Ascending aorta (tissue), 2 donors: ENCODE measurements around the gene ABCA8. TPM values are rescaled to one million over a fixed set of nuclear protein-coding genes. Genes with fewer than 3 reads are reported as not detected.

Experiments
- DNase-seq, 2 donors: peaks; one replicate each; pipeline ENCODE4 v3.0.0-alpha.2; 2019; ENCODE audit warnings: low spot score in 2 of 2
- H3K27ac ChIP-seq, 2 donors: fragments of 200-600 bp; sonication (generic); one replicate each; pipeline ENCODE4 v1.5.1; 2016 to 2017; ENCODE audit warnings: mild to moderate bottlenecking in 1 of 2
- H3K27me3 ChIP-seq: fragments of 200-600 bp; sonication (generic); one replicate; pipeline ENCODE4 v1.5.1; 2017
- H3K36me3 ChIP-seq, 2 donors: fragments of 200-600 bp; sonication (generic); one replicate each; pipeline ENCODE4 v1.5.1; 2016
- H3K4me1 ChIP-seq, 2 donors: fragments of 200-600 bp; sonication (generic); one replicate each; pipeline ENCODE4 v1.5.1; 2016 to 2017; ENCODE audit warnings: mild to moderate bottlenecking in 1 of 2
- H3K4me3 ChIP-seq, 2 donors: fragments of 200-600 bp; sonication (generic); one replicate each; pipeline ENCODE4 v1.5.1; 2016 to 2017; ENCODE audit warnings: mild to moderate bottlenecking in 1 of 2
- H3K9me3 ChIP-seq, 2 donors: fragments of 200-600 bp; sonication (generic); one replicate each; pipeline ENCODE4 v1.5.1; 2016
- intact Hi-C: fragments of 100-400 bp; cut with DNase I; formaldehyde crosslinking; loops from one replicate; pipeline ENCODE4 v1.15.1; 2023
- total RNA-seq: library from RNA; depleted of rRNA; stranded (reverse); fragments of >200 nt; gene quantifications from one replicate; pipeline ENCODE4 v1.1.0, GENCODE V29; 2016
- TF ChIP-seq, protein P1 (sequence below), 3 experiments: fragments of 200-600 bp in 2 of 3; fragments of 450-650 bp in 1 of 3; sonication (generic) in 2 of 3; IDR thresholded peaks; one replicate each; pipeline ENCODE4 v1.5.1; 2016 to 2019; ENCODE audit warnings: antibody characterized with exemption in 3 of 3, mild to moderate bottlenecking in 1 of 3, moderate library complexity in 1 of 3

The ABCA8 gene
- total RNA-seq, 1 donor from 2014 or later = 69.6 TPM

GRCh38 chr17:68870161-68870826, 84.9 kb downstream of the ABCA8 start:
- H3K9me3 ChIP-seq = no peaks in the 10 kb centered on the region
- intact Hi-C loops = no loop called here
- no peak overlapping the region for H3K4me3 ChIP-seq
- H3K27ac ChIP-seq = no peak overlapping the region
- no peaks in the 10 kb centered on the region for H3K4me1 ChIP-seq
- no peaks in the 10 kb centered on the region for H3K36me3 ChIP-seq
- no peak for DNase-seq
- no peaks in the 10 kb centered on the region for H3K27me3 ChIP-seq
- TF ChIP-seq, protein P1, sequence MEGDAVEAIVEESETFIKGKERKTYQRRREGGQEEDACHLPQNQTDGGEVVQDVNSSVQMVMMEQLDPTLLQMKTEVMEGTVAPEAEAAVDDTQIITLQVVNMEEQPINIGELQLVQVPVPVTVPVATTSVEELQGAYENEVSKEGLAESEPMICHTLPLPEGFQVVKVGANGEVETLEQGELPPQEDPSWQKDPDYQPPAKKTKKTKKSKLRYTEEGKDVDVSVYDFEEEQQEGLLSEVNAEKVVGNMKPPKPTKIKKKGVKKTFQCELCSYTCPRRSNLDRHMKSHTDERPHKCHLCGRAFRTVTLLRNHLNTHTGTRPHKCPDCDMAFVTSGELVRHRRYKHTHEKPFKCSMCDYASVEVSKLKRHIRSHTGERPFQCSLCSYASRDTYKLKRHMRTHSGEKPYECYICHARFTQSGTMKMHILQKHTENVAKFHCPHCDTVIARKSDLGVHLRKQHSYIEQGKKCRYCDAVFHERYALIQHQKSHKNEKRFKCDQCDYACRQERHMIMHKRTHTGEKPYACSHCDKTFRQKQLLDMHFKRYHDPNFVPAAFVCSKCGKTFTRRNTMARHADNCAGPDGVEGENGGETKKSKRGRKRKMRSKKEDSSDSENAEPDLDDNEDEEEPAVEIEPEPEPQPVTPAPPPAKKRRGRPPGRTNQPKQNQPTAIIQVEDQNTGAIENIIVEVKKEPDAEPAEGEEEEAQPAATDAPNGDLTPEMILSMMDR (IDR thresholded peaks at IDR 0.05) = no peak

- no peaks in the 10 kb centered on the region for H3K27me3 ChIP-seq
- intact Hi-C loops = no loop called here
- H3K27ac ChIP-seq = no peak overlapping the region
- no peak for DNase-seq
- TF ChIP-seq, protein P1 (IDR thresholded peaks at IDR 0.05) = no peak
- H3K36me3 ChIP-seq = no peaks in the 10 kb centered on the region
- no peaks in the 10 kb centered on the region for H3K9me3 ChIP-seq
- no peak overlapping the region for H3K4me3 ChIP-seq
- no peaks in the 10 kb centered on the region for H3K4me1 ChIP-seq
Measured at GRCh38 chr17:68868708-68869107, 86.5 kb downstream of the ABCA8 start.

- intact Hi-C loops = no loop called here
- Histone ChIP-seq H3K36me3 (no peaks in the 10 kb centered on the region), H3K27ac (no peak overlapping the region), H3K4me1 (no peaks in the 10 kb centered on the region), H3K27me3 (no peaks in the 10 kb centered on the region), H3K9me3 (no peaks in the 10 kb centered on the region), H3K4me3 (no peak overlapping the region)
- DNase-seq = no peak
- TF ChIP-seq, protein P1 (IDR thresholded peaks at IDR 0.05) = no peak
Measured at GRCh38 chr17:68867759-68868516, 87.3 kb downstream of the ABCA8 start.

GRCh38 chr17:68865584-68865983, 89.6 kb downstream of the ABCA8 start:
- Histone ChIP-seq H3K9me3 (no peaks in the 10 kb centered on the region), H3K27me3 (no peaks in the 10 kb centered on the region), H3K36me3 (no peaks in the 10 kb centered on the region), H3K4me3 (no peak overlapping the region), H3K27ac (no peak overlapping the region), H3K4me1 (no peaks in the 10 kb centered on the region)
- TF ChIP-seq, protein P1 (IDR thresholded peaks at IDR 0.05) = no peak
- no peak for DNase-seq
- intact Hi-C loops = no loop called here

DNA sequence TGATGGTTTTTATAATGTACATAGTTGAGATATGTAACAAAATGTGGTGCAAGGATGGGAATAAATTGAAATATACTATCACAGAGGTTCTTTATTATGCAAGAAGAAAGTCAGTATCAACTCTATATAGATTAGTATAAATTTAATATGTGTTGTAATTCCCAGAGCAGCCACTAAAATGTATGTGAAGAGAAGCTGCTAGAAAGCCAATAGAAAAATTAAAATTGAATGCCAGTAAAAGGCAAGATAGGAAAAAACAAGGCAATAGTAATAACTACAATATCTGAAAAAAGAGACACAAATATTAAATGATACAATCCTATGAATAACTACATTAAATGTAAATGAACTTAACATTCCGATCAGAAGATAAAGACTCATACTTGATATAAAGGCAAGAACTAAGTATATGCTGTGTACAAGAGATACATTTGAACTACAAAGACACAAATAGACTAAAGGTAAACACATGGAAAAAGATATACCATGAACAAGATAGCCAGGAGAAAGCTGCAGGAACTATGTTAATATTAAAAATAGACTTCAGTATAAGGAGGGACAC, 92.0 kb downstream of the ABCA8 start:
- Histone ChIP-seq H3K36me3 (no peaks in the 10 kb centered on the region), H3K4me1 (no peaks in the 10 kb centered on the region), H3K4me3 (no peak overlapping the region), H3K9me3 (peaks cover 0 to 6% of the 10 kb centered on the region in 2 donors), H3K27me3 (no peaks in the 10 kb centered on the region), H3K27ac (no peak overlapping the region)
- TF ChIP-seq, protein P1 (IDR thresholded peaks at IDR 0.05) = no peak
- intact Hi-C loops = no loop called here
- DNase-seq = no peak
